Measurements from ENCODE around the gene TFEB.

The TFEB gene

DNA sequence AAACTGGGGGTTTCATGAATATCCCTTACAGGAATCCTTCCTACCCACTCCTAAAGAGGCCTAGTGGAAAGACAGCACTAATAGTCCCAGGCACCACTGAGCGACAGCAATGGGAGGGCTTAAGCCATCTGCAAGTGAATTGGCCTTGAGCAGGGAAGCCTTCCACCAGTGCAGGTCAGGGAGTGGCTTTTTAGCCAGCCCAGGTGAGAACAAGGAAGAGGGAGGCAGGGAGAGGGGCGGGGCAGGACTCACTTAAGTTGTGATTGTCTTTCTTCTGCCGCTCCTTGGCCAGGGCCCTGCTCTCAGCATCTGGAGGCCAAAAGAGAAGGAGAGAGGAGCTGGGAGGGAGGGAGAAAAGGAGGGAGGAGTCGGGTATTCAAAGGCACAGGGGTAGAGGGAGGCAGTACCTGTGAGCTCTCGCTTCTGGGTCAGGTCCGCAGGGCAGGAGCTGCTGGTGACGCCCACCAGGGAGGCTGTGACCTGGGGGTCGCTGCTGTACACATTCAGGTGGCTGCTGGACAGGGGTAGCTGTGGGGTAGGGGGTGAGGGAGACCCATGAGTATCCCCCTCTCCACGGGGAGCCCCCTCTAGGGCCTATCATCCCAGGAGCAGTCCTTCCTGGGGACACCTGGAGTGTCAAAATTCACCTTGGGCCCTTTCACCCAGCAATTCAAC, 47.8 kb downstream of the TFEB start:
- DNase-seq = no peak

DNA sequence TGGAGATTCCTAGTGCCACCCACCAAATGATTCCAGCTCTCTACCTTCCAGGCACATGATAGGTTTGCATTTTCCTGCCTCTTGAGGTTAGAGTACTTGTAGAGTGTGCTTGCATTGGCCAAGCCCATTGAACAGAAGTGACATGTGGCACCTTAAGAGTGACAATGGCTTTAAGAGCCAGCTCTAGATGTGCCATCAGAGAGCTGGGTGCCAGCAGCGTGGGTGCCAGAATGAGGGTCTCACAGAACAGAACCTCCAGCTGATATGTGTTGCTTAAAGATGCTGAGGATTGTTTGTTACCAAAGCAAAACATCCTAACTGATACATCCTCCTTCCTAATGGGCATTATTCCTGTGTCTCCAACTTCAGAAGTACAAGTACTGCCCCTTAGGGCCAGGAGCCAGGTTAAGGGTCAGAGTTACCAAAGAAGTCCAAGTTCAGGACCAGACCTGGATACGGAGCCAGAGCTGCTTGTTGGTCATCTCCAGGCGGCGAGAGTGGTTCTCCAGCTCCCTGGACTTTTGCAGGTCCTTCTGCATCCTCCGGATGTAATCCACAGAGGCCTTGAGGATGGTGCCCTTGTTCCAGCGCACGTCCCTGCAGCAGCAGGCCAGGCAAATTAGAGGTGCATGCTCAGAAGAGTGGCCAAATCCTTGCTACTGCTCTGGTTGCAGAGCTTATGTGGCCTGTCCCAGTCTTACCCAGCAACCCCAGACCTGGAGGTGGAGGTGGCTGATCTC, 49.6 kb downstream of the TFEB start:
- DNase-seq = no peak

DNA sequence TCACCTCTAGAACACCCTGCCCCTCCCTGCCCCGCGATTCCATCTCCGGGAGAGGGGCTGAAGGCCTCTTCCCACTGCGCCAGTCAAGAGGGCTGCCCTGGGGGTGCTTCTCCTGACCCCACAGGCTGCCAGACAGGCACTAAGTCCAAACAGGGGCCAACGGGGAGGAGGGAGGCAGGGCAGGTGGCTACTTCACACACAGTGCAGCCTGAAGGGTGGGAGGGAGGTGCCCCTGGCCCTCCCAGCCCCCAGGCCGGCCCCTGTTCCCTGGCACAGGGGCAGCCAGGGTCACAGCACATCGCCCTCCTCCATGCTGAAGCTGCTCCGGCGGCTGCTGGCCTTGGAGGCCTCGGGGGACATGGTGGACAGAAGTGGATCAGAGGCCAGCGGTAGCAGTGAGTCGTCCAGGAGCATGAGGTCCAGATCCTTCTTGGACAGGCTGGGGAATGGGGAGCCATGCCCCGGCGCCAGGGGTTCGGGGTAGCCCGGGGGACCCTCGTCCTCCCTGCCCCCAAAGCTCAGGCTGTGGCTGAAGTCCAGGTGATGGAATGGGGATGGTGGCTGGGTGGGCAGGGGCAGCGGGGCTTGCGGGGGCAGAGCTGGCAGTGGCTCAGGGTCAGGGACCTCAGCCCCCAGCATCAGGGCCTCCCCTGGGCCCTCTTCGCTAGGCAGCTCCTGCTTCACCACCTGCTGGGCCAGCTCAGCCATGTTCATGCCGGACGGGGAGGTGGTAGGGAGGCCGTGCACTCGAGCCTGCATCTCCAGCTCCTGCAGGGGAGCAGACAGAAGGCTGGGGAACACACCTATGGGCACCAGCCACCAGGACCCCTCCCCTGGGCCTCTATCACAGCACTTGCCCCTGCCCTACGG, 50.9 kb downstream of the TFEB start:
- no peak for DNase-seq

DNA sequence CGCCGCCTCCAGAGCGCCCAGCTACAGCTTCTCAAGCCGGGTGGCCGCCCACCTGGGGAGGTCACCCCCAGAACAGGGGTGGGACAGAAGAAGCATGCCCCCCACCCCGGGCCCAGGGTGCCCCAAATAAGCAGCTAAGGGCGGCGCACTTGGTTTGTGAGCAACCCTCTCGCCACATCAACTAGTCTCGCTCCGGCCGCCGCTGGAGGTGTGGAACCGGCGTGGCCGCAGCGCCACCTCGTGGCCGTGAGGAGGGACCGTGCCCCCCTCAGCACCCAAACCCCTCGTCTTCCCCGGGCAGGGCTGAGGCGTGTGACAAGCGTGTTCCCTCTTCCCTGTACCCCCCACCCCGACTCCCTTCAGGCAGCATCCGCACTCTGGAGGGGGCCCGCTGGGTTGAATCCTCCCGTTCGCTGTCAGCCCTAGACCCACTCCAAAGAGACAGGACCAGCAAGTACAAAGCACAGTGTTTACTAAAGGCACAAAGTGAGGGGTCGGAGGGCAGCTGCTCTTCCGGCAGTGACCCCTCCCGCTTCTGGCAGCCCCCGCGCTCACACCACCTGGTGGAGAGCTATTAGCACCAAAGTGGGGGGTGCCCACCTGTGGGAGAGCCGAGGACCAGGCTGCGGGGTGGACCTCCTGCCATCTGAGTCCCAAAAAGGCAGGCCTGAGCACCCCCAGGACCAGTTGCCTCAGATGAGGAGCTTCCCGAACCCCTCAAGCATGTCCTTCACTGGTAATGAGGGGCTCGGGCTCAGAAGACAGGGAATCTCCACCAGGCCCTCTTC, 51.7 kb downstream of the TFEB start:
- peak; percentile 53 for DNase-seq

DNA sequence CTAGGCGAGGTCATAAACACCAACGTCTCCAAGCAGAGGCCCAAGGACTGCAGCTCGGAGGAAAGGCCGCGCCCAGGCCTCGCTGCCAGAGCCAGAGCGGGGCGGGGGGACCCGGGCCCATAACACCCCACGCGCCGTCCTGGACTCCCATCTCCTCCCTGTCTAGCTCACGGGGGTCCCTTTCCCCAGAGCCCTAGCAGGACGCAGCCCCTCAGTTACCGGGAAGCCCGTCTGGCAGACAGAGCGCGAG, 52.2 kb downstream of the TFEB start:
- DNase-seq = no peak

DNA sequence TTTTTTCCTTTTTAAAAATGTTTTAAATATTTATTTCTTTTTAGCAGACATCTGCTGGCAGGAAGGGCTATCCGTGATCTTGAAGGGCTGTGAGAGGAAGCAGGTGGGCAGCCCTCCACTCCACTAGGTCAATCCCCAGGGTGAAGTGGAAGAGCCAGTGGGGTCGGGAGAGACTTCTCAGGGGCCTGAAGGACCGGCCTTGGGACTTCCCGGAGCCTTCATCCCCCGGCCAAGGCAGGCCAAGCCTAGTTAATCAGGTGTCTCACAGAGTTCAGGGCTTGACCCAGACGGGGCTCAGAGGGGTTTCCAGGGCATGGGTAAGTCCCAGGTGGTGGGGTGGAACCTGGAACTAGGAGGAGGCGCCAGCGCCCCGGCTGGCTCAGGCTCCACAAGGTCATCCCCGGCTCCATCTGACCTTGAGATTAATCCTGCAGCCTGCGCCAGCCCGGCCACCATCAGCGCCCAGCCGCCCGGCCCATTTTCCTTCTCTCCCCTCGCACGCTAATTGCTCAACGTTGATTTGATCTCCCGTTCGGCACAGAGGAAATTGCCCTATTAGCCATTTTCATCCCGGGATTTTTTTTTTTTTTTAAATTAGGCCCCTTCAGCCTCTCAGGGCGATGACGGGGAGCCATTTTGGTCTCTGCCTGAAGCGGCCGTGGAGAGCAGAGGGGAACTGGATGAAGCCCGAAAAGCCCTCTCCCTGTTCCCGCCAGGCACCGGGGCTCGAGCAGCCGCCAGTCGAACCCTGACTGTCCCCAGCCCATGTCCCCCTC, 52.7 kb downstream of the TFEB start:
- no peak for DNase-seq

DNA sequence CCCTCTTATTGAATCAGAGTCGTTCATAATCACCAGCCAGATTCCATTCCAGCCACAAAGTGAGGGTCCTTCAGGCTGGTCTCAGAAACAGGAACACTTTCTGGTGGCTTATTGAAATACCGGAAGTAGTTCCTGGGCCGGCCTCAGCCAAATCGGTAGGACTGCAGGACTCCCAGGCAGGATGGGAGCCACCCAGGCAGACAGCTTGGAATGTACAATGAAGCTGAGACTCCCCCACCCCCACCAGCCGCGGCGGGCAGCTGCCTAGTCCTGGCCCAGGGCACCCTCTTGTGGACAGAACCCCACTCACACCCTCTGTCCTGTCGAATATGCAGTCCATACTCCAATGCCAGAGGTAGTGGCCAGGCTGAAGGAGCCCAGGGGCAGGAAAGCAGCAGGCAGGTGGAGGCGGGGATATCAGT, 53.3 kb downstream of the TFEB start:
- DNase-seq = peak; percentile 87

DNA sequence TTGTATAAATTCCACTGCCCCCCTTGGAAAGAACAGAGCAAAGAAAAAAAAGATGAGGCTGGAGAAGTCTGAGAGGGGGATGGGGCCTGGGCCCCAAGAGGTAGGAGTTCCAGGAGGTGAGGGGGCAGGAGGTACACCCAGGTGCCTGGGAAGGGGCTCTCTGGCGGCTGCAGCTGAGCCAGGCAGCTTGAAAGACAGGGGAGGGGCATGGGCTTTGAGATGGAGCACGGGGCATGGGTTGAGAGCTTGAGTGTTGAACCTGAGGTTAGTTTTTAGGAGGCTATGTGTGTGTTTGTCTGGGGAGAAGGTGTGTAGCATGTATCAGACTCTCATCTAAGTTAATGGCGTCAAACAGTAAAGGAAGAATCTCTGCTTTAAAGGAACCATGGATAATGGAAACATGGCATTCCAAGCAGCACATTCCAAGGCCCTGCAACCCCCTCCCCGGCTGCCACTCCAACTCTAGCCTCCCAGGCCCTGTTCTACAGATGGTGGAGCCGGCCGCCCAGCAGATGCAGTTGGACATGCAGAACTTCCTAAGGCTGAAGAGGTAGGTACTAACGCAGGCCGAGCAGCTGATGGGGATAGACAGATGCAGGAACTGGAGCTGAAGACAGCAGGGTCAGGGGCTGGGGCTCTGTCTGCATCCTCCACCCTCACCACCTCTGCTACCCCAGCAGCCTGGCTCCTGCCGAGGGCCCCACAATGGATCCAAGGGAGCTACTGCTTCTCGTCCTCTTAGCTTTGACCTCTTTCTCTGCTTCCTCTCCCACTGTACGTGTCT, 55.0 kb downstream of the TFEB start:
- no peak for DNase-seq

DNA sequence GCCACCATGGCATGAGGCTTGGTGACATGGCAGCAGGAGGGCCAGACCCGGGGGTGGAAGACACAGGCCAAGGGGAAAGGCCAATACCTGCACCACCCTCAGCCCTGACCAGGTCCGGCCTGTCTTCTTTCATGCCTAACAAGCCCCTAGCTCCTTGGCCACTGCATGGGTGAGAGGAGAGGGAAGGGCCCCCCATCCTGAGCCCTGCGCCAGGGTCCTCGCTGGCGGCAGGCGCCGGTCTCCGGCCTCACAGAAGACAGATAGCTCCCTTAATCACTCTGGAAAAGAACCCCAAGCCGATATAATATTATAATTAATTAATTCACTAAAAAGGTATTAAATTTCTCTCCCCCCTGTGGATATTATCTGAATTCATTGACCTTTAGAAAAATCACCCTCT, 55.7 kb downstream of the TFEB start:
- DNase-seq = no peak

DNA sequence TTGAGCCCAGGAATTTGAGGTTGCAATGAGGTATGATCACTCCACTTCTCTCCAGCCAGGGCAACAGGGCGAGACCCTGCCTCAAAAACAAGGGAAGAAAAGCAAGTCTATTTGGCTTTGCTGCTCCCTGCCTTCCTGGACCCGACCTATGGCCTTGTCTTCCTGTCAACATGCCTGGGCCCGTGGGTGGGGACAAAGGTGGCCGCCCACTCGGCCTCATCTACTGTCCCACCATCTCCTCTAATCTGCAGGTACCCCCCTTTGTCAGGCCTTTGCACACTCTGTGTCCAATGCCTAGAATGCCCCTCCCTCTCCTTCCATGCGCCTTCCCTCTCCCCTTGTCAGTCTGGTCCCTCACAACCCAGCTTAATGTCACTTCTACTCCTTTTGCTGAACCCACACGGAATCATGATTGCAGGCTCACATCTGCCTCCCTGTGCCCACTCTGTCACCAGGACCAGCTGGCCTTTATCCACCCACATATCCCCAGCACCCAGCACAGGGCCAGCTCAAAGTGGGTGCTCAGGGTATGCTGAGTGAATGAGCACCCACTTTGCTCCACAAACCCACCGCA, 56.8 kb downstream of the TFEB start:
- DNase-seq = no peak

DNA sequence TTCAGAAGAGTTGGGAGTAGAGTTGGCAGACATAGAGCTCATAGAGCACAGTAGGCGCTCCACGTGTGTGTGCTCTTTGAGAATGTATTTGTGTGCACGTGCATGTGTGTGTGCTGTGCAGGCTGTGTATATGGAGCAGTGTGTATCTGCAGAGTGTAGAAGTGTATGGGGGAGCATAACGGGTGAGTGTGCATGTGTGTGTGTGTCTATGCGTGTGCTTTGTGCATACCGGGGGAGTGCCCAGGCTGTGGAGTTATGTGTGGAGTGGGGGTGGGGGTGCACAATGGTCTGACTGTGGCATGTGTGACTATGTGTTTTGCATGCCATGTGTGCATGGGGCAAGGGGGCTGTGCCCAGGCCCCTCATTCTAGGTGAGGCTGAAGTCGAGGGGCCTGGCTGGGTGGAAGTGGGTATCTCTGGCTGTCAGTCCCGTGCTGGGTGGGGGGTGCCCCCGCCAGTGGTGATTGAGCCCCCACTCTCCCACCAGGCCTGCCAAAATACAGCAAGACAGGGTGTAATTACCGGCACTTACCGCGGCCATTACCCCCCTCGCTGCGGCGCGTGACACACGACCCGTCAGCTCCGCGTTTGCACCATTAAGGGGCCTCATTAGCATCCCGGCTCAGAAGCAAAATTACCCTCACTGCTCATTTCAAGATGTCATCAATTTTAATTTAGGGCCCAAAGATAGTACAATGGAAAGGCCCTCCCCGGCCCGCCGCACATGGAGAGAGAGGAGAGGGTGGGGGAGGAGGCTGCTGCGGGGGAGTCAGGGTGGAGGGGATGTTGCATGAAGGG, 58.1 kb downstream of the TFEB start:
- DNase-seq = no peak

DNA sequence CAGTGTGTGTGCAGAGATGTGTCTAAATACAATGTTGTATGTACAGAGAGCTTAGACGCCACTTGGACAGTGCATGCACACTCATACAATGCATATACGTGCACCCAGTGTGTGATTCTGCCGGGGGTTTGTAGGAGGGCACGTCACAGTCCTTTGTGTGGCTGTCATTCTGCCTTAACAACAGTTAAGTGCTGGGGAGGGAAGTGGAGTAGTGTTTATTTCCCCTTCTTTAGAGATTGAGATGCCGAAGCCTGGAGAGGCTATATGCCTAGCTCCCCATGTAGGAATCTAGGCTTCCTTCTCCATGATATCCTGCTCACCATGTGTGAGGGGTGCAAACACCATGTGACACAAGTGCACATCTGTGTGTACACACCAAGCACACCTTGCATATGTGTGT, 59.0 kb downstream of the TFEB start:
- no peak for DNase-seq

DNA sequence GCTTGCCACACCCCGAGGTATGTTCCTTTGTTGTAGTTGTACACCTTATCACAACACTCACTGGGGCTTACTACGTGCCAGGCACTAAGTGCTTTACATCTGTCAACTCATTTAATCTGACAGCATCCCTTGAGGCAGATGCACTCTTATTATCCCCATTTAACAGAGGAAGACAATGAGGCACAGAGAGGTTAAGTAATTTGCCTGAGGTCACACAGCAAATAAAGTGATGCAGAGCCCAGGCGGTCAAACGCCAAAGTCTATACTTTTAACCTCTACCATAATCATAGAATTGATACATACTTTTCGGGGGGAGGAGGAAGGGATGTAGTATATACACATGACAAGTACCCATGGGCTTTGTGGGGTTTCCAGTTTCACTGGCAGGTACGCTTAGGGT, 59.4 kb downstream of the TFEB start:
- no peak for DNase-seq

DNA sequence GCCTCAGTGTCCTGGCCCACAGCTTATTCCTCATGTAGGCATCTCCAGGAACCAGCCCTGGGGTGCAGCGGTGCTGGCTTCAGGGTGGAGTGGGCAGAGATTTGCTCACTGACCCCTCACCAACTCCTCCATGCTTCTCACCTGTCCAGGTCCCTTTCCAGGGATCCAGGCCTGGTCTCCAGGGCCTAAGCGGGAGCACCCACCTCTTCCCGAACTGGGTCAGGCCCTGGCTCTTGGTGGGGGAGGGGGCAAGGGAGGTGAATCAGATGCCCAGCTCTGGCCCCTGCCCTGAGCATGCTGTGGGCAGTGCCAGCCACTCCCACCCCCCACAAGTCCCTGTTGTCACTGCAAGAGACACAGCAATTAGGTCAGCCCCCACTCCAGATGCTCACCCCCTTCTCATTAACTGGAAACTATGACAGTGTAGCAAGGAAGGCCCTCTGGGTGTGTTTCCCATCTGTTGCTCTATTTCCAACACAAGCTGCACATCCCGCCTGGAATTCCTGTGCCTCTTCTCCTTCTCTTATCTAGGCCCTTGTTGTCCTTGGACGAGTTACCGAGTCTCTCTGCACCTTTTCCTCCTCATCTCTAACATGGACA, 60.1 kb downstream of the TFEB start:
- DNase-seq = no peak

DNA sequence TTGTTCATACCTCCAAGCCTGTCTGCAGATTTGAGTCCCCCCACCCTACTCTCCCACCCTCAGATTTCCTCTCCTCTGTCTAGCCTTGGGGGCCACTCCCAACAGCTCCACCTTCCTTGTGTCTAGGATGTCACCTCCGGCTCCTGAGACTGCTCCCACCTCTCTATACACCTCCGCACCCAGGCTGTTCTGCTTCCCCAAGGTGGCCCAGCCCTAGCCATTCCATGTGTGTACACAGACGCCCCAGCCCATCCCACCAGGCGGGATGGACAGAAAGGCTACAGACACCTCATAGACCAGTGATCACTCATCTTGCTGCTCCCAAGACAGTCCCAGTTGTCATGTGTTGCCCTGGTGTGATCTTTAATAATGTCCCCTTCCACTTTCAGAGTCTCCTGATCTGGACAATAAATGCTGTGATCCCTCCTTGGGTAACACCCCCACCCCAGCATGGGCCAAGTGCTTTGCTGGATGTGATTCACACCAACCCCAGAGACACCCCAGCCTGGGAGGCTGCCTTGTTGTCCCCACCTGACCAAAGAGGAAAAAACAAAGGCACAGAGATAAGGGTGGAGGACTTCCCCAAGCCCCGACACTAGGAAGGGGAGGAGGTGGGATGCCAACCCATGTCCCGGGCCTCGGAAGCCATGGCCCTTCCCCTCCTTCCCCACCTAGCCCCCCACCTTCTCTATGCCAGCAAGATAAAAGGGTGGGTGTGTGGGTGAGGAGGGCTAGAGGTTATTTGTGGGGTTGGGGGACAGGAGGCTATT, 61.0 kb downstream of the TFEB start:
- no peak for DNase-seq

DNA sequence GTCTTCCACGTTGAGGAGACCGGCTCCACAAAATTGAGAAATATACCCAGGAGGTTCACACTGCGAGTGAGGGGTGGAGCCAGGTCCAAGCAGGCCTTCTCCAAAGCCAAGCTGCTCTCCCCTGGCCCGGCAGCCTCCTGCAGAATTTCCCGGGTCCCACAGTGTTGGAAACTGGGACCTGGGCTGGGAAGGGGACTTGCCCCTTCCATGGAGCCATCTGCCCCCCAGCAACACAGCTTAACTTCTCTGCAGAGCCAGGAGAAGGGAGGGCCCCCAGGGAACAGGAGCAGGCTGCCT, 61.8 kb downstream of the TFEB start:
- DNase-seq = no peak

DNA sequence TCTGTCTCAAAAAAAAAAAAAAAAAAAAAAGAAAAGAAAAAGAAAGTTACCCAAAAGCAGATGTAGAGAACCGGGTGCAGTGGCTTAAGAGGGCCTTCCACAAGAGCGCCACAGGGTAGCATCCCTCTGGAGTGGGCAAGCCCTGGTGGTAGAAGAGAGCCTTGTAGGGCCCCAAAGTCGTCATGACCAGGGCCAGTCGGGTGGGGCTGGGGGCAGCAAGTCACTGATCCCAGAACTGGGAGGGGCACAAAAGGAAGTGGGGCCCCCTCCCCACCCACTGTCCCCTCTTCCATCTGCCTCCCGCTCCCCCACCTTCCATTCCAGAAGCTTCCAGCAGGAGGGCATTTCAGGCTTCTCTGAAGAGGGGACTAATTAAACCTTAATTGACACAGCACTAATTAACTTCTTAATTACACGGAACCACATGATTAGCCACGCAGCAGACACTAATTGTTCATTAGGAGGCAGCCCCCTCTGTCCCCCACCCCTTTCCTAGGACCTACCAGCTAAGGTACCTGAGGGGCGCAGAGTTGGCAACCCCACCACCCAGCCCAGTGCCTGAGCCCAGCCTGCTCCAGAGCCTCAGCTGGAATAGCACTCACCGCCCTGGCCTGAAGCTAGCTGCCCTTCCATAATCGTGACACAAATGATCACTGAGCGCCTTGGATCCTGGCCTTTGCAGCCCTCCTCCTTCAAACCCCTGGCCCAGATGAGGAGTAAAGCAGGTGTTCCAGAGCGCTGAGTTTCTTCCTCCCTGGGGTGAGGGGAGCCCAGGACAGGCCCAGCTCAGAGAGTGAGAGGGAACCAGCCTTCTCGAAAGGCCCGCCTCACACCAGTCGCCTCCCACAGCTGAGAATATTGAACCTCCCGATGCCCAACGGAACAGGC, 62.3 kb downstream of the TFEB start:
- DNase-seq = no peak

DNA sequence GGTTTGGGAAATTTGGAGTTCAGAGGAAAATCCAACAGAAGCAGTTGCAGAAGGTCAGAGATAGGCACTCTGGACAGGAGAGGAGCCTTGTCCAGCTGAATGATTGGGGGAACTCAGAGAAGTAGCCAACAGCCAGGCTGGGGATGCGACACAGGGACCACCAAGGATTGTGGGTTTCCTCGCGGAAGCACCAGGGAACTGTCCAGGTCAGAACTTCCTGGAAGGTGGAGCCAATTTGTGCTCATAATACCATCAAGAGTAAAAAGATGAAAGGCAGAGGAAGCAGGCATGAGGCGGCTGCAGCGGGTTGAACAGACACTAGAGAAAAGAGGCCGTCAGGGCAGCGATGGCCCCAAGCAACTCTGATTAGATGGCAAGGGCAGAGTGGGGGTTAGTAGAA, 63.4 kb downstream of the TFEB start:
- DNase-seq = no peak
